PC-3 (cell line): ENCODE measurements around the gene SPATA33.

ENCODE experiments used
- EZH2 ChIP-seq: fragments of 300-600 bp; sonication (generic); IDR thresholded peaks from one replicate; pipeline ENCODE4 v1.6.1; 2017; ENCODE audit warnings: antibody characterized with exemption, mild to moderate bottlenecking, low read length; ENCODE audit not compliant: unreplicated experiment
- EZH2phosphoT487 ChIP-seq: fragments of 300-600 bp; sonication (generic); IDR thresholded peaks from 2 replicates; pipeline ENCODE4 v1.6.1; 2018; ENCODE audit warnings: mild to moderate bottlenecking, antibody characterized with exemption, low read length, borderline replicate concordance
- TF ChIP-seq, protein P1 (sequence below): fragments of 300-600 bp; sonication (generic); conservative IDR thresholded peaks from 2 replicates; pipeline ENCODE4 v1.5.1; 2017; ENCODE audit warnings: antibody characterized with exemption, low read depth, mild to moderate bottlenecking, low read length

DNA sequence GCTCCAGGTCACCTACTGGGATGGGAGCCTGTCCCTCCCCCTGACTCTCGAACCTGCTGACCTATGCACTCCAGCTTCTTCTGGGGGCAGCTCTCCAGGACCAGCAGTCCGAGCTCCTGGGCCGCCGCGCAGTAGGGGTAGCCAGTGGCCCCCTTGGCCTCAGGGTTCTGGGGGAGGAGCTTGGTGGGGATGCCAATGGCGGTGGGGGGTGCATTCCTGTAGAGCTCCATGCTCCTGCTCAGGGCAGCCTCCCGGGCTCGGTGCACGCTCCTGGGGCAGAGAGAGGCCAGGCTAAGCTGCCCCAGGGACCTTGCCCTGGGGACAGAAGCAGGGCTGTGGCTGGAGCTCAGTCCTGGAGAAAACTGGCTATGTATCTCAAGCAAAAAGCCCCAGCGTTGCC lies 51.5 kb downstream of the SPATA33 start:
- no peak for TF ChIP-seq EZH2
- TF ChIP-seq, protein P1, sequence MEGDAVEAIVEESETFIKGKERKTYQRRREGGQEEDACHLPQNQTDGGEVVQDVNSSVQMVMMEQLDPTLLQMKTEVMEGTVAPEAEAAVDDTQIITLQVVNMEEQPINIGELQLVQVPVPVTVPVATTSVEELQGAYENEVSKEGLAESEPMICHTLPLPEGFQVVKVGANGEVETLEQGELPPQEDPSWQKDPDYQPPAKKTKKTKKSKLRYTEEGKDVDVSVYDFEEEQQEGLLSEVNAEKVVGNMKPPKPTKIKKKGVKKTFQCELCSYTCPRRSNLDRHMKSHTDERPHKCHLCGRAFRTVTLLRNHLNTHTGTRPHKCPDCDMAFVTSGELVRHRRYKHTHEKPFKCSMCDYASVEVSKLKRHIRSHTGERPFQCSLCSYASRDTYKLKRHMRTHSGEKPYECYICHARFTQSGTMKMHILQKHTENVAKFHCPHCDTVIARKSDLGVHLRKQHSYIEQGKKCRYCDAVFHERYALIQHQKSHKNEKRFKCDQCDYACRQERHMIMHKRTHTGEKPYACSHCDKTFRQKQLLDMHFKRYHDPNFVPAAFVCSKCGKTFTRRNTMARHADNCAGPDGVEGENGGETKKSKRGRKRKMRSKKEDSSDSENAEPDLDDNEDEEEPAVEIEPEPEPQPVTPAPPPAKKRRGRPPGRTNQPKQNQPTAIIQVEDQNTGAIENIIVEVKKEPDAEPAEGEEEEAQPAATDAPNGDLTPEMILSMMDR = no peak
- TF ChIP-seq EZH2phosphoT487 = no peak
